K562 (cell line): ENCODE results near the gene PRSS23. TPM values are rescaled to one million over a fixed set of nuclear protein-coding genes. Genes with fewer than 3 reads are reported as not detected.

Experiments
- ATAC-seq: fragments of 200-7000 bp; cut with Tn5 transposase; 3 replicates; pipeline ENCODE4 v1.9.1; 2020; ENCODE audit warnings: moderate library complexity
- BruUV-seq: library from RNA; stranded (reverse); fragments of 400-500 nt; replicated peaks from 2 replicates; lab custom pipeline; 2021; lab: Mats Ljungman, UMichigan
- CTCF ChIA-PET: fragments of 300-600 bp; formaldehyde crosslinking; extraction: SDS; loops from one replicate; lab custom pipeline; 2021; ENCODE audit warnings: low intra/inter-chr PET ratio; lab: Yijun Ruan, JAX
- POLR2A ChIA-PET: fragments of 300-600, 350-650 bp; sonication (Branson Sonifier 250); formaldehyde crosslinking; extraction: SDS; loops from one replicate; lab custom pipeline; 2021; ENCODE audit warnings: antibody characterized with exemption, inconsistent platforms; lab: Yijun Ruan, JAX
- DNase-seq, 4 experiments: peaks; one replicate each; pipeline versions ENCODE4 v3.0.0 to v3.0.0-alpha.2; 2011 to 2018; ENCODE audit warnings: low spot score in 3 of 4, mixed read lengths in 3 of 4; ENCODE audit errors: extremely low read depth in 1 of 4
- FAIRE-seq: peaks from 2 replicates; lab custom pipeline; 2011; peaks lifted over from hg19 to GRCh38; lab: Jason Lieb, UNC
- H2AFZ ChIP-seq: 2 replicates; pipeline ENCODE4 v1.6.0; 2011; ENCODE audit warnings: low read depth, low read length, control low read depth, inconsistent platforms
- H3K27ac ChIP-seq: fragments of 200-600 bp; 3 replicates; pipeline ENCODE4 v1.8.0; 2011; ENCODE audit warnings: low read depth, mild to moderate bottlenecking, control low read depth, inconsistent platforms, low read length, moderate library complexity, mixed read lengths; ENCODE audit errors: extremely low read depth
- H3K27me3 ChIP-seq, 2 experiments: fragments of 300-600 bp in 1 of 2; 2 replicates in 1 of 2; 3 replicates in 1 of 2; pipeline versions ENCODE4 v1.6.0 to v1.8.0; 2011; ENCODE audit warnings: inconsistent platforms in 2 of 2, low read length in 2 of 2, mild to moderate bottlenecking in 1 of 2, mixed read lengths in 1 of 2, moderate library complexity in 1 of 2; ENCODE audit not compliant: control insufficient read depth in 2 of 2, insufficient read depth in 2 of 2
- H3K36me3 ChIP-seq: fragments of 300-600 bp; 3 replicates; pipeline ENCODE4 v1.8.0; 2011; ENCODE audit warnings: mild to moderate bottlenecking, low read length, inconsistent platforms; ENCODE audit not compliant: control insufficient read depth, insufficient read depth
- H3K4me1 ChIP-seq, 2 experiments: fragments of 200-600 bp in 1 of 2; replicated peaks in 1 of 2; 2 replicates in 1 of 2; 3 replicates in 1 of 2; pipeline versions ENCODE4 v1.5.1 to v1.8.0; 2011; ENCODE audit warnings: inconsistent platforms in 2 of 2, low read length in 2 of 2, mild to moderate bottlenecking in 1 of 2, mixed read lengths in 1 of 2, moderate library complexity in 1 of 2; ENCODE audit not compliant: control insufficient read depth in 2 of 2, insufficient read depth in 2 of 2
- H3K4me2 ChIP-seq: 2 replicates; pipeline ENCODE4 v1.6.1; 2011; ENCODE audit warnings: low read length, control low read depth, inconsistent platforms, mixed read lengths; ENCODE audit not compliant: insufficient read depth
- H3K4me3 ChIP-seq: fragments of 200-600 bp; sonication (generic), shearing (Covaris generic); 2 replicates; pipeline ENCODE4 v1.5.1; 2016; ENCODE audit warnings: control low read depth, inconsistent platforms
- H3K79me2 ChIP-seq: fragments of 200-600 bp; 3 replicates; pipeline ENCODE4 v1.8.0; 2011; ENCODE audit warnings: low read length, inconsistent platforms; ENCODE audit not compliant: control insufficient read depth, insufficient read depth
- H3K9ac ChIP-seq, 2 experiments: 2 replicates each; pipeline versions ENCODE4 v1.6.0 to v1.6.1; 2011; ENCODE audit warnings: low read depth in 2 of 2, low read length in 2 of 2, control low read depth in 1 of 2, inconsistent platforms in 1 of 2, mild to moderate bottlenecking in 1 of 2, mixed read lengths in 1 of 2; ENCODE audit not compliant: insufficient read depth in 1 of 2
- H3K9me1 ChIP-seq: one replicate; pipeline ENCODE4 v1.6.0; 2011; ENCODE audit warnings: inconsistent platforms, mild to moderate bottlenecking, low read length, moderate library complexity; ENCODE audit not compliant: control insufficient read depth, insufficient read depth
- H3K9me3 ChIP-seq: replicated peaks from 2 replicates; pipeline ENCODE4 v1.5.1; 2011; ENCODE audit warnings: low read depth, low read length, inconsistent platforms; ENCODE audit not compliant: control insufficient read depth, insufficient read depth
- H4K20me1 ChIP-seq: replicated peaks from 2 replicates; pipeline ENCODE4 v1.6.1; 2011; ENCODE audit warnings: low read length, inconsistent platforms, mixed read lengths; ENCODE audit not compliant: control insufficient read depth, insufficient read depth
- NONO ChIP-seq, 2 experiments: fragments of 200-400 bp in 1 of 2; fragments of 450-650 bp in 1 of 2; formaldehyde crosslinking in 1 of 2; IDR thresholded peaks; 2 replicates each; pipeline ENCODE4 v1.6.1; 2017; ENCODE audit warnings: low read depth in 2 of 2, mild to moderate bottlenecking in 2 of 2, moderate library complexity in 2 of 2, low read length in 1 of 2
- ZNF140 ChIP-seq: fragments of 250-450 bp; sonication (Bioruptor Pico); IDR thresholded peaks from 2 replicates; pipeline ENCODE4 v1.8.0; 2021; ENCODE audit warnings: moderate library complexity, mild to moderate bottlenecking, inconsistent platforms
- ZNF79 ChIP-seq: fragments of 250-450 bp; sonication (Bioruptor Pico); IDR thresholded peaks from 2 replicates; pipeline ENCODE4 v1.4.0; 2020; ENCODE audit warnings: low read depth, mild to moderate bottlenecking, moderate library complexity
- WGBS: fragments of 100-300 bp; shearing (Covaris generic); methylation state at CpG from one replicate; pipeline ENCODE4 v1.1.6; 2016; ENCODE audit warnings: low coverage, mixed read lengths; ENCODE audit not compliant: insufficient coverage; ENCODE audit errors: missing lambda C conversion rate; 5-methylcytosine and 5-hydroxymethylcytosine counted together
- in situ Hi-C: fragments of 300-500 bp; cut with MboI; formaldehyde crosslinking; loops from 4 replicates; pipeline ENCODE4 v1.15.0; 2018; ENCODE audit warnings: inconsistent platforms, mixed read lengths
- intact Hi-C: fragments of 100-400 bp; cut with micrococcal nuclease; formaldehyde crosslinking; loops from 2 replicates; pipeline ENCODE4 v1.14.2; 2022
- polyA plus RNA-seq, 8 experiments: library from polyadenylated mRNA; depleted of rRNA in 4 of 8; stranded (reverse) in 5 of 8; unstranded in 3 of 8; fragments of >200 nt; fragmentation: Nextera tagmentation in 2 of 8; fragmentation: Illumina TruSeq in 1 of 8; extraction: Ambion mirVana in 2 of 8; extraction: Trizol in 1 of 8; gene quantifications; 2 replicates each; pipeline versions ENCODE4 v1.2.1 to v1.2.3, GENCODE V29; 2011 to 2014; ENCODE audit warnings: inconsistent platforms in 1 of 8, missing spikeins in 1 of 8
- total RNA-seq, 7 experiments: library from RNA; depleted of rRNA in 6 of 7; stranded (reverse); fragments of >200 nt in 6 of 7; fragmentation: Illumina TruSeq in 2 of 7; extraction: Trizol in 2 of 7; gene quantifications; 2 replicates each; pipeline versions ENCODE4 v1.2.1 to v1.2.3, GENCODE V29; 2011 to 2021; ENCODE audit warnings: low replicate concordance in 1 of 7
- TF ChIP-seq, protein P1 (sequence below), 2 experiments: fragments of 450-650 bp; IDR thresholded peaks; 2 replicates each; pipeline ENCODE4 v1.6.1; 2018; ENCODE audit warnings: mild to moderate bottlenecking in 2 of 2, low read depth in 1 of 2; ENCODE audit not compliant: partially characterized antibody in 2 of 2
- TF ChIP-seq, protein P2 (sequence below): fragments of 250-450 bp; sonication (Bioruptor Pico); IDR thresholded peaks from 2 replicates; pipeline ENCODE4 v1.5.0; 2022; ENCODE audit warnings: mild to moderate bottlenecking

Gene PRSS23
- total and polyA plus RNA-seq, 9 of the 15 experiments (the other 6 are each of a cell fraction or from before 2014, with no cell fraction given): 0.04 to 0.51 (median 0.11) TPM; not detected in 2

DNA sequence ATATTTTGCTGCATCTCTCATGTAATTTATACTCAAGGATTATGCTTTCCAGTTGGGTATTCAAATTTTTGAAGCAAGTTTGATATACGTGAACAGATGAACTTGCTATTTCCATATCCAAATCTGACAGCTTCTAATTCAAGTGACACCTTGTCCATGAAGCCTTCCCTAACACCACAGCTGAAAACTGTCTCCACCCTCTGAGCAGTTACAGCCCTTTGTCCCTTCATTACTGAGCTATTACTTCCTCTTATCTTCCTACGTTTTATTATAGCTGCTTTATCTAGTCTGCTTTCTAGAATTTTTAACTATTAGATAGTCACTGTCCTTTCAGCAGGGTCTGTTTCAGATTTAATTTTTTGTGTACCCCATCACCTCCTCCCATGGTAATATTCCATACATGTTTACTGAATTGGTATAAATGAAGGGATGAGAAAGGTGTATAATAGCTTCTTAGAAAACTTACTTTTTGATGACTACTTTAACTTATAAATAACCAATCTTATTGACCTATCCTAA lies 13.3 kb upstream of the PRSS23 start:
- H3K9me3 ChIP-seq: no peaks in the 10 kb centered on the region
- TF ChIP-seq, protein P1, sequence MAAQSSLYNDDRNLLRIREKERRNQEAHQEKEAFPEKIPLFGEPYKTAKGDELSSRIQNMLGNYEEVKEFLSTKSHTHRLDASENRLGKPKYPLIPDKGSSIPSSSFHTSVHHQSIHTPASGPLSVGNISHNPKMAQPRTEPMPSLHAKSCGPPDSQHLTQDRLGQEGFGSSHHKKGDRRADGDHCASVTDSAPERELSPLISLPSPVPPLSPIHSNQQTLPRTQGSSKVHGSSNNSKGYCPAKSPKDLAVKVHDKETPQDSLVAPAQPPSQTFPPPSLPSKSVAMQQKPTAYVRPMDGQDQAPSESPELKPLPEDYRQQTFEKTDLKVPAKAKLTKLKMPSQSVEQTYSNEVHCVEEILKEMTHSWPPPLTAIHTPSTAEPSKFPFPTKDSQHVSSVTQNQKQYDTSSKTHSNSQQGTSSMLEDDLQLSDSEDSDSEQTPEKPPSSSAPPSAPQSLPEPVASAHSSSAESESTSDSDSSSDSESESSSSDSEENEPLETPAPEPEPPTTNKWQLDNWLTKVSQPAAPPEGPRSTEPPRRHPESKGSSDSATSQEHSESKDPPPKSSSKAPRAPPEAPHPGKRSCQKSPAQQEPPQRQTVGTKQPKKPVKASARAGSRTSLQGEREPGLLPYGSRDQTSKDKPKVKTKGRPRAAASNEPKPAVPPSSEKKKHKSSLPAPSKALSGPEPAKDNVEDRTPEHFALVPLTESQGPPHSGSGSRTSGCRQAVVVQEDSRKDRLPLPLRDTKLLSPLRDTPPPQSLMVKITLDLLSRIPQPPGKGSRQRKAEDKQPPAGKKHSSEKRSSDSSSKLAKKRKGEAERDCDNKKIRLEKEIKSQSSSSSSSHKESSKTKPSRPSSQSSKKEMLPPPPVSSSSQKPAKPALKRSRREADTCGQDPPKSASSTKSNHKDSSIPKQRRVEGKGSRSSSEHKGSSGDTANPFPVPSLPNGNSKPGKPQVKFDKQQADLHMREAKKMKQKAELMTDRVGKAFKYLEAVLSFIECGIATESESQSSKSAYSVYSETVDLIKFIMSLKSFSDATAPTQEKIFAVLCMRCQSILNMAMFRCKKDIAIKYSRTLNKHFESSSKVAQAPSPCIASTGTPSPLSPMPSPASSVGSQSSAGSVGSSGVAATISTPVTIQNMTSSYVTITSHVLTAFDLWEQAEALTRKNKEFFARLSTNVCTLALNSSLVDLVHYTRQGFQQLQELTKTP (IDR thresholded peaks at IDR 0.05; ENCODE audit: low read depth in 1 of 2, partially characterized antibody in 2 of 2): no peak
- TF ChIP-seq, protein P2, sequence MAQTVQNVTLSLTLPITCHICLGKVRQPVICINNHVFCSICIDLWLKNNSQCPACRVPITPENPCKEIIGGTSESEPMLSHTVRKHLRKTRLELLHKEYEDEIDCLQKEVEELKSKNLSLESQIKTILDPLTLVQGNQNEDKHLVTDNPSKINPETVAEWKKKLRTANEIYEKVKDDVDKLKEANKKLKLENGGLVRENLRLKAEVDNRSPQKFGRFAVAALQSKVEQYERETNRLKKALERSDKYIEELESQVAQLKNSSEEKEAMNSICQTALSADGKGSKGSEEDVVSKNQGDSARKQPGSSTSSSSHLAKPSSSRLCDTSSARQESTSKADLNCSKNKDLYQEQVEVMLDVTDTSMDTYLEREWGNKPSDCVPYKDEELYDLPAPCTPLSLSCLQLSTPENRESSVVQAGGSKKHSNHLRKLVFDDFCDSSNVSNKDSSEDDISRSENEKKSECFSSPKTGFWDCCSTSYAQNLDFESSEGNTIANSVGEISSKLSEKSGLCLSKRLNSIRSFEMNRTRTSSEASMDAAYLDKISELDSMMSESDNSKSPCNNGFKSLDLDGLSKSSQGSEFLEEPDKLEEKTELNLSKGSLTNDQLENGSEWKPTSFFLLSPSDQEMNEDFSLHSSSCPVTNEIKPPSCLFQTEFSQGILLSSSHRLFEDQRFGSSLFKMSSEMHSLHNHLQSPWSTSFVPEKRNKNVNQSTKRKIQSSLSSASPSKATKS (CRISPR knock-in tag): no peak
- TF ChIP-seq ZNF79 (CRISPR knock-in tag) (peak; percentile 66; the same call in 1 of the 2 replicates), ZNF140 (CRISPR knock-in tag) (no peak), NONO (IDR thresholded peaks at IDR 0.05; ENCODE audit: low read depth in 2 of 2, low read length in 1 of 2) (no peak)
- 0% methylated on average over 2 of the region's 2 CpGs for WGBS
- CTCF ChIA-PET: no interaction called here
- no peaks in the 10 kb centered on the region for H3K36me3 ChIP-seq
- H3K27ac ChIP-seq: no peak overlapping the region
- H3K27me3 ChIP-seq: peaks cover 9 to 13% of the 10 kb centered on the region in 2 experiments; a peak in 3 of 5 replicates
- POLR2A ChIA-PET: no interaction called here
- no peaks in the 10 kb centered on the region; a peak in 1 of 5 replicates for H3K4me1 ChIP-seq
- ATAC-seq (no peak), DNase-seq (no peak), FAIRE-seq (no peak)
- BruUV-seq: no TSS peak
- intact Hi-C loops: no loop called here
- no peak overlapping the region for H3K4me2 ChIP-seq
- no peak overlapping the region for H3K9ac ChIP-seq
- in situ Hi-C loops: no loop called here
- H4K20me1 ChIP-seq: no peaks in the 10 kb centered on the region
- no peak overlapping the region for H3K4me3 ChIP-seq
- H3K79me2 ChIP-seq: no peaks in the 10 kb centered on the region
- H2AFZ ChIP-seq: no peak overlapping the region
- no peaks in the 10 kb centered on the region for H3K9me1 ChIP-seq
